Astrocyte (in vitro differentiated cells and primary cell): ENCODE data around the gene CNGB1. TPM values are rescaled to one million over a fixed set of nuclear protein-coding genes. Genes with fewer than 3 reads are reported as not detected.

Experiments
- DNase-seq: peaks from one replicate; pipeline ENCODE4 v3.0.0-alpha.2; 2010; ENCODE audit warnings: low read depth
- FAIRE-seq: peaks from 2 replicates; lab custom pipeline; 2011; peaks lifted over from hg19 to GRCh38; lab: Jason Lieb, UNC
- H2AFZ ChIP-seq: 2 replicates; pipeline ENCODE4 v1.6.0; 2012; ENCODE audit warnings: low read depth, low read length, inconsistent platforms
- H3K27ac ChIP-seq: 2 replicates; pipeline ENCODE4 v1.5.1; 2011; ENCODE audit warnings: low read depth, low read length, inconsistent platforms
- H3K27me3 ChIP-seq: 2 replicates; pipeline ENCODE4 v1.6.0; 2011; ENCODE audit warnings: low read length, inconsistent platforms; ENCODE audit not compliant: insufficient read depth
- H3K36me3 ChIP-seq: 2 replicates; pipeline ENCODE4 v1.5.1; 2011; ENCODE audit warnings: low read length, inconsistent platforms; ENCODE audit not compliant: insufficient read depth
- H3K4me1 ChIP-seq: 2 replicates; pipeline ENCODE4 v1.5.1; 2011; ENCODE audit warnings: low read length, inconsistent platforms; ENCODE audit not compliant: insufficient read depth
- H3K4me2 ChIP-seq: 2 replicates; pipeline ENCODE4 v1.6.0; 2012; ENCODE audit warnings: low read length, inconsistent platforms
- H3K4me3 ChIP-seq: 2 replicates; pipeline ENCODE4 v1.5.1; 2011; ENCODE audit warnings: low read depth, mild to moderate bottlenecking, low read length, inconsistent platforms; ENCODE audit not compliant: insufficient read depth
- H3K79me2 ChIP-seq: 2 replicates; pipeline ENCODE4 v1.6.0; 2012; ENCODE audit warnings: mild to moderate bottlenecking, low read length, inconsistent platforms; ENCODE audit not compliant: insufficient read depth
- H3K9ac ChIP-seq: 2 replicates; pipeline ENCODE4 v1.6.0; 2012; ENCODE audit warnings: mild to moderate bottlenecking, low read length, inconsistent platforms
- H3K9me3 ChIP-seq: 2 replicates; pipeline ENCODE4 v1.5.1; 2012; ENCODE audit warnings: low read depth, mild to moderate bottlenecking, low read length, inconsistent platforms; ENCODE audit not compliant: insufficient read depth
- H4K20me1 ChIP-seq: 2 replicates; pipeline ENCODE4 v1.6.0; 2012; ENCODE audit warnings: low read length, inconsistent platforms; ENCODE audit not compliant: insufficient read depth
- H3K27ac Mint-ChIP-seq: one replicate; pipeline ENCODE4 v1.8.0; 2021; ENCODE audit warnings: mild to moderate bottlenecking, mixed read lengths; ENCODE audit not compliant: unreplicated experiment
- H3K27me3 Mint-ChIP-seq: one replicate; pipeline ENCODE4 v1.8.0; 2021; ENCODE audit warnings: low read depth, mixed read lengths; ENCODE audit not compliant: unreplicated experiment
- H3K36me3 Mint-ChIP-seq: one replicate; pipeline ENCODE4 v1.8.0; 2021; ENCODE audit warnings: low read depth, mixed read lengths; ENCODE audit not compliant: unreplicated experiment
- H3K4me1 Mint-ChIP-seq: one replicate; pipeline ENCODE4 v1.8.0; 2021; ENCODE audit warnings: low read depth, mixed read lengths; ENCODE audit not compliant: unreplicated experiment
- H3K4me3 Mint-ChIP-seq: one replicate; pipeline ENCODE4 v1.8.0; 2021; ENCODE audit warnings: mild to moderate bottlenecking, moderate library complexity, mixed read lengths; ENCODE audit not compliant: unreplicated experiment
- H3K9me3 Mint-ChIP-seq: one replicate; pipeline ENCODE4 v1.8.0; 2021; ENCODE audit warnings: mild to moderate bottlenecking, mixed read lengths; ENCODE audit not compliant: unreplicated experiment
- CTCF ChIP-seq: IDR thresholded peaks from 2 replicates; pipeline ENCODE4 v1.5.1; 2011; ENCODE audit warnings: low read depth, mild to moderate bottlenecking, inconsistent platforms, low read length, moderate library complexity; ENCODE audit not compliant: insufficient read depth
- EZH2 ChIP-seq: IDR thresholded peaks from 2 replicates; pipeline ENCODE4 v1.6.1; 2012; ENCODE audit warnings: mild to moderate bottlenecking, low read length, inconsistent platforms; ENCODE audit not compliant: insufficient read depth
- total RNA-seq: library from RNA; stranded (reverse); gene quantifications from 2 replicates; pipeline ENCODE4 v1.2.1, GENCODE V29; 2021

The CNGB1 gene
- total RNA-seq, 1 donor from 2014 or later, result not detected

- FAIRE-seq (no peak), DNase-seq (no peak)
- Histone ChIP-seq H2AFZ (no peak overlapping the region), H3K27ac (no peak overlapping the region), H3K27me3 (no peaks in the 10 kb centered on the region), H3K4me2 (no peak overlapping the region), H3K79me2 (peaks cover 26% of the 10 kb centered on the region), H3K36me3 (peaks cover 4% of the 10 kb centered on the region), H3K9me3 (no peaks in the 10 kb centered on the region), H4K20me1 (peaks cover 41% of the 10 kb centered on the region), H3K9ac (no peak overlapping the region), H3K4me1 (peaks cover 29% of the 10 kb centered on the region), H3K4me3 (no peak overlapping the region)
- H3K9me3 Mint-ChIP-seq, result no peaks in the 10 kb centered on the region
- H3K27ac Mint-ChIP-seq, result no peak overlapping the region
- peak overlapping the region; percentile 90 for H3K4me3 Mint-ChIP-seq
- no peak for TF ChIP-seq EZH2
- no peak for TF ChIP-seq CTCF
- H3K27me3 Mint-ChIP-seq, result no peaks in the 10 kb centered on the region
- peaks cover 24% of the 10 kb centered on the region for H3K4me1 Mint-ChIP-seq
- peaks cover 9% of the 10 kb centered on the region for H3K36me3 Mint-ChIP-seq
These were observed 32.0 kb upstream of the CNGB1 start for GRCh38 chr16:58002936-58003335.

GRCh38 chr16:58002416-58002800 lies 31.5 kb upstream of the CNGB1 start:
- Histone ChIP-seq H3K27ac (no peak overlapping the region), H4K20me1 (peaks cover 41% of the 10 kb centered on the region), H2AFZ (no peak overlapping the region), H3K4me1 (peaks cover 29% of the 10 kb centered on the region), H3K9me3 (no peaks in the 10 kb centered on the region), H3K79me2 (peaks cover 28% of the 10 kb centered on the region), H3K4me3 (no peak overlapping the region), H3K9ac (no peak overlapping the region), H3K27me3 (no peaks in the 10 kb centered on the region), H3K36me3 (peaks cover 4% of the 10 kb centered on the region), H3K4me2 (peak overlapping the region; percentile 99)
- Mint-ChIP-seq H3K4me3 (peak overlapping the region; percentile 90), H3K4me1 (peaks cover 24% of the 10 kb centered on the region), H3K27ac (no peak overlapping the region), H3K27me3 (no peaks in the 10 kb centered on the region), H3K36me3 (peaks cover 12% of the 10 kb centered on the region), H3K9me3 (no peaks in the 10 kb centered on the region)
- FAIRE-seq, result no peak
- no peak for DNase-seq
- TF ChIP-seq EZH2, result no peak
- TF ChIP-seq CTCF, result no peak

- Mint-ChIP-seq H3K4me1 (peaks cover 24% of the 10 kb centered on the region), H3K4me3 (peak overlapping the region; percentile 90), H3K27ac (no peak overlapping the region), H3K36me3 (peaks cover 13% of the 10 kb centered on the region), H3K9me3 (no peaks in the 10 kb centered on the region), H3K27me3 (no peaks in the 10 kb centered on the region)
- DNase-seq (no peak), FAIRE-seq (no peak)
- H2AFZ ChIP-seq, result no peak overlapping the region
- peaks cover 6% of the 10 kb centered on the region for H3K36me3 ChIP-seq
- H3K4me1 ChIP-seq, result peaks cover 29% of the 10 kb centered on the region
- peak overlapping the region; percentile 99 for H3K4me2 ChIP-seq
- peaks cover 41% of the 10 kb centered on the region for H4K20me1 ChIP-seq
- peaks cover 27% of the 10 kb centered on the region for H3K79me2 ChIP-seq
- H3K9ac ChIP-seq, result peak overlapping the region; percentile 84
- H3K9me3 ChIP-seq, result no peaks in the 10 kb centered on the region
- H3K27ac ChIP-seq, result no peak overlapping the region
- TF ChIP-seq CTCF, result no peak
- TF ChIP-seq EZH2, result no peak
- H3K27me3 ChIP-seq, result no peaks in the 10 kb centered on the region
- H3K4me3 ChIP-seq, result peak overlapping the region; percentile 72
These were observed 31.0 kb upstream of the CNGB1 start for GRCh38 chr16:58001781-58002415.
